ENCODE results near the gene NLGN4Y. TPM values are rescaled to one million over a fixed set of nuclear protein-coding genes. Genes with fewer than 3 reads are reported as not detected.

The NLGN4Y gene
- total RNA-seq, 4 donors from 2014 or later, result 10.2 to 12.3 TPM; not detected in 2

GRCh38 chrY:14601372-14601771 lies 77.0 kb downstream of the NLGN4Y start:
- no peak for TF ChIP-seq CTCF (IDR thresholded peaks at IDR 0.05; ENCODE audit: low read depth)

- no peak for TF ChIP-seq CTCF (IDR thresholded peaks at IDR 0.05; ENCODE audit: low read depth)
Observed at GRCh38 chrY:14617625-14618024, 93.3 kb downstream of the NLGN4Y start.

GRCh38 chrY:14618513-14618912 lies 94.2 kb downstream of the NLGN4Y start:
- TF ChIP-seq CTCF (IDR thresholded peaks at IDR 0.05; ENCODE audit: low read depth), result no peak

- TF ChIP-seq CTCF (IDR thresholded peaks at IDR 0.05; ENCODE audit: low read depth), result no peak
Observed at GRCh38 chrY:14628208-14628607, 103.9 kb downstream of the NLGN4Y start.

- no peak for TF ChIP-seq CTCF (IDR thresholded peaks at IDR 0.05; ENCODE audit: low read depth)
Observed at GRCh38 chrY:14631676-14632075, 107.3 kb downstream of the NLGN4Y start.

- no peak for TF ChIP-seq CTCF (IDR thresholded peaks at IDR 0.05; ENCODE audit: low read depth)
Observed at GRCh38 chrY:14633718-14634117, 109.4 kb downstream of the NLGN4Y start.

- no peak for TF ChIP-seq CTCF (IDR thresholded peaks at IDR 0.05; ENCODE audit: low read depth)
Observed at GRCh38 chrY:14634954-14635353, 110.6 kb downstream of the NLGN4Y start.
